HG02870 (cell line): ENCODE results near the gene NEO1.
"Not testable (repeated sequence)": the region's sequence is repeated elsewhere in the genome, so short reads cannot be mapped to it uniquely, and the experiment has no call there.

Experiments used
- ATAC-seq: cut with Tn5 transposase; IDR thresholded peaks from one replicate; pipeline ENCODE4 v1.9.1; 2021; ENCODE audit warnings: mild to moderate bottlenecking, moderate library complexity; ENCODE audit not compliant: unreplicated experiment

Gene NEO1

DNA sequence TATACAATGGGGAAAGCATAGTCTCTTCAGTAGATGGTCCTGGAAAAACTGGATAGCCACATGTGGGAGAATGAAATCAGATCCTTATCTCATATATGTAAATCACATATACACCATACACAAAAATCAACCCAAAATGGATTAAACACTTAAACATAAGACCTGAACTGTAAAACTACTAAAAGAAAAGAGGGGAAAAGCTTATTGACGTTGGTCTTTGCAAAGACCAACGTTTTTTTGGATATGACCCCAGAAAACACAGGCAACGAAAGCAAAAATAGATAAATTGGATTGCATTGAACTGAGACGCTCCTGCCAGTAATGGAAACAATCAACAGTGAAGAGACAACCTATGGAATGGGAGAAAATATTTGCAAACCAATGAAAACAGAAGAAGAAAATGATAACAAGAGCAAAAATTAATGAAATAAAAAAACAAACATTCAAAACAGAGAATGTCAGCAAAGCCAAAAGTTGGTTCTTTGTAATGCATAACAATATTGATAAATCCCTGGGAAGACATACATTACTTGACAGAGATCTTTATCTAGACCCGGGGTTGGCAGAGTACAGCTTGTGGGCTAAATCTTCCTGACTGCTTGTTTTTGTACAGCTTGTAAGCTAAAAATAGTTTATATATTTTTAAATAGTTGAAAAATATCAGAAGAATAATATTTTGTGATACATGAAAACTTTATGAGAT is 86.9 kb downstream of the NEO1 start:
- ATAC-seq, result no peak

DNA sequence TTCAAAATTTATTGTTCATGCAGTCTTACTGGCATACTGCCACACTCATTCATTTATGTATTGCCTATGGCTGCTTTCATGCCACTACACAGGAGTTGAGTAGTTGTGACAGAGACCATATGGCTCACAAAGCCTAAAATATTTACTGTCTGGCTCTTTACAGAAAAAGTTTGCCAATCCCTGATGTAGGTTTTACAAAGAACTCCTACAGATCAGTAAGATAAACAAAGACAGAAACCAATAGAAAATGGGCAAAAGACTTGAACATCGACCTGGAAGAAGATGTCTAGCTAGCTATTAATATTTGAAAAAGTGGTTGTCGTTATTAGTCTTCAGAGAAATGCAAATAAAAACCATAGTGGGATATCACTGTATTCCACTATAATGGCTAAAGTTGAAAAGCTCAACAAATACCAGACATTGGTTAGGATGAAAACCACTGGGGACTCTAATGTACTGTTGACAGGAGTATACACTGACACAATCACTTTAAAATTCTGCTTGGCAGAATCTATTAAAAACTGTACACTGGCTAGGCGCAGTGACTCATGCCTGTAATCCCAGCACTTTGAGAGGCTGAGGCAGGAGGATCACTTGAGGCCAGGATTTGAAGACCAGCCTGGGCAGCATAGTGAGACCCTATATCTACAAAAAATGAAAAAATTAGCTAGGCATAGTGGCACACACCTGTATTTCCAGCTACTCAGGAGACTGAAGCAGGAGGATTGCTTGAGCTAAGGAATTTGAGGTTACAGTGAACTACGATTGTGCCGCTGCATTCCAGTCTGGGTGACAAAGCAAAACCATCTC is 87.7 kb downstream of the NEO1 start:
- ATAC-seq, result no peak

DNA sequence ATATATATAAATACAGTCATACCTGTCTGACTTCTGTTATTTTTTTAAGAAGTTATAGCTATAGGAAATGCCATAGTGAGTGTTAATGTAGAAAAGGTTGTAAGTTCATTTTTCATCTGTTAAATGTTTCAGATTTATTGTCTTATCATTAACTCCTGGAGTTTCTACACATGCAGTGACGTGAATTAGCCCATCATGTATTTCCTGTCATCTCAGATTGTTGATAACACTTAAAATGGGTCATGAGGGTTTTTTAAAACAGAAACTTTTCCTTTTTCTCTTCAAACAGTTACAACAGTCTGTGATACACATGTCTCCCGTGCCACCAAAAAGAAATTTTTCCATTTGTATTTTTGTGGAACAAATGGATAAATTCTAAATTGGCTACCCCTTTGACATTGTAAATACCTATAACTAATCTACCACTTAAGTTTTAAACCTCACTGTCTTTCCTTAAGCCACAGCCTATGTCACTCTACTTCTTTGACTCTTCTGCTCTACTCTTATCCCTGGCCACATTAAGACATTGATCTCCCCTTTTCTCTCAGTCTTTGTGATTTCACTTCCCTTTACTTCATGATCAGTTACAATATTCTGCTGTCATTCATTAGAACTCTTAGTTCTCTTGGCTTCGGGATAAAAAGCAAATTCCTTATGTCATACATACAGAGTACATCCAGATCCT is 89.1 kb downstream of the NEO1 start:
- no peak for ATAC-seq

DNA sequence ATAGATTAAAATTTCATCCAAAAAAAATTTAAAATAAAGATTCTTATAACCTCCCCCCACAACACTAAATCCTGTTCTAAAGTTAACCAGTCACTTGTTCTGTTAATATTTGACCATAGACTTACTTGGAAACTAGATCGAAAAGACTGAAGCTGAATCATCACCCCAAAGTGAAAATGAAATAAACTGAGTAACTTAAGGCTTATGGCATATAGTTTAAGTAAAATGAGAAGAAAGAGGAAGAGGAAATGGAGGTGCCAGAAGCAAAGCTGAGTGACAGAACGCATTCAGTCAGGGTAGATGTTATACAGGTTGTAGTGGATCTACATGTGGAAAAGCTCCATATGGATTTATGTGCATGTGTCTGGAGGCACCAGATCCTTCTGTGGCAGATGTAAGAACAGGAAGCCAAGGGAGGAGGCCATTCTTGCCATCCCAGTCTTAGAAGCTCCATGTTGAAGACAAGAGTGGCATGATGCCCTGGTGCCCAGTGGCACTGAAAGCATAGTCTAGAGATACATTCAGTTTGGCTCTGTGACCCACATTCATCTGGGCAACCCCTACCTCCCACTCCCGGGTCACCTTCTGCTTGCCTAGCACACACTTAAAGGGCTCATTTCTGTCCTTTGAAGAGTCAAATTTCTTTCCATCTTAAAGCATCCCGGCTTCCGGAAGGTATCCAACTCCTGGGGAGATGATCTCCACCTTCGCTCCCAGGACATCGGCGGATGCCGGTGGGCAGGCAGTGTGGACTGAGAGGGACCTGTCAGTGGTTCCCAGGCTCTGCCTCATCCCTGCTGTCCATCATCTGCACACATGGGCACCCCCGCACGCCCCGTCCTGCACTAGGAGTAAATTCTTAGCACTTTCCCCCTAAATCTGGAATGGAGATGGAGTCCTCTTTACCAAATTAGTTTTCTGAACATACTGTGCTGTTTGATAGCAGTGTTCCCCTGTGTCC is 90.8 kb downstream of the NEO1 start:
- ATAC-seq, result no peak

DNA sequence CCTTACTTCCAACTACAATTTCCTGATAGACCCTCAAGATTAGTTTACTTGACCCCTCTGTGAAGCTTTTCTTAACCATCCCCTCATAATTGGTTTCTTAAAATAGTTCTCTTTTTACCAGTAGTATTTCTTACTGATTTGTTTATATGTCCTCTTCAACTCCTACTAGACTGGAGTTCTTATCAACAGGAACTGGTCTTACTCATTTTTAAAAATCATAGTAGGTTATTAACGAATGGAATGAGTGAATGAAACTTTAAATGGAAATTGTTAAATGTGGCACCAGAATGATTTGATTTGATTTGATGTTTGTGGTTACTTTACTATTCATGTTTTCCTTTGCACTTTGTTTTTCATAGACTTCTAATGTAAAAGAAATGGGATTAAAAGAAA is 91.5 kb downstream of the NEO1 start:
- no peak for ATAC-seq

DNA sequence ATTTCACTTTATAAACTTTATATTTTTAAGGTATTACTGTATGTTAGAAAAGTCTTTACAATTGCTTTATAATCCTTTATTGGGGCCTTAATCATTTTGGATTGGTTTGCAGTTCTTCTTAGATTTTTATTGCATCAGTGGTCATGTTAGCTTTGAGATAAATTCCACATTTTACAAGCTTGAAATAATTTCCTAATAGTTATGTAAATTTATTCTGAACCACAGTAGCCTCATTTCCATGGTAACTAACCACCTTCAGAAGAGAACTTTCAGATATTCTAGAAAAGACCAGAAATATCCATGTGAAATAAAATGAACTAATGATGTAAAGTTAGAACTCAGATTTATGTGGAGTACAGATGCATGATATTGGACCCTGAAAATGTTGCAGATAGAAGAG is 94.2 kb downstream of the NEO1 start:
- ATAC-seq, result no peak

DNA sequence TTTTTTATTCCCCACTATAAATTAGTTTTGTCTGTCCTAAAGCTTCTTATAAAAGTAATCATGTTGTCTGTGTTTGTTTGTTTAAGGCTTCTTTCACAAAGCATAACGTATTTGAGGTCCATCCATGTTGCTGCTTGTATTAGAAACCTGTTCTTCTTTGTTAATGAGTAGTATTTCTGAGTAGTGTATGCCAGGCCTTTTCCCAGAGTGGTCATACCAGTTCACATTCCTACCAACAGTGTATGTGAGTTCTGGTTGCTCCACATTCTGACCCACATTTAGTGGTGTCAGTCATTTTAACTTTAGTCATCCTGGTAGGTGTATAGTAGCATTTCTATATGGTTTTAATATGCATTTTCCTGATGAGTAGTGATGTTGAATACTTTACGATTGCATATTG is 98.6 kb downstream of the NEO1 start:
- no peak for ATAC-seq

- ATAC-seq, result no peak
Measured at GRCh38 chr15:73153024-73153423, 100.8 kb downstream of the NEO1 start.

DNA sequence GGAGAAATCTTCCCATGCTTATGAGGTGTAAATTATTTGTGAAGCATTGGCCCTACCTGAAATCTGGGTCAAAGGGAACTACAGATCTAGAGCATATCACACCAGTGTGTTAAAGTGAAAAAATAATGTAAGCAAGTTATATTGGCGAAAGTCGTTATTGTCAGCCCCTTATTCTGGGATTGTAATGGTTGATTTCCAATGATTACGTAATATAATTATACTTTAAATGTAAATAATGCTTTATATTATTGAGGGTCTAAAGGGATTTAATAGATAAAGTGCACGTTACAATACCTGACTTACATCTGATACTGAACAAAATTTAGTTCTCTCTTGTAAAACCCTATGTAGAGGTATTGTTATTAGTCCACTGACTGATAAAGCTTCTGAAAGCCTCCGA is 101.2 kb downstream of the NEO1 start:
- no peak for ATAC-seq

- no peak for ATAC-seq
Measured at GRCh38 chr15:73156431-73157191, 104.3 kb downstream of the NEO1 start.

GRCh38 chr15:73161546-73161945 is 109.3 kb downstream of the NEO1 start:
- ATAC-seq, result no peak

- no peak for ATAC-seq
Measured at GRCh38 chr15:73165435-73165834, 113.2 kb downstream of the NEO1 start.

- no peak for ATAC-seq
Measured at GRCh38 chr15:73165844-73166243, 113.6 kb downstream of the NEO1 start.

GRCh38 chr15:73166711-73167110 is 114.4 kb downstream of the NEO1 start:
- ATAC-seq, result not testable (repeated sequence)

DNA sequence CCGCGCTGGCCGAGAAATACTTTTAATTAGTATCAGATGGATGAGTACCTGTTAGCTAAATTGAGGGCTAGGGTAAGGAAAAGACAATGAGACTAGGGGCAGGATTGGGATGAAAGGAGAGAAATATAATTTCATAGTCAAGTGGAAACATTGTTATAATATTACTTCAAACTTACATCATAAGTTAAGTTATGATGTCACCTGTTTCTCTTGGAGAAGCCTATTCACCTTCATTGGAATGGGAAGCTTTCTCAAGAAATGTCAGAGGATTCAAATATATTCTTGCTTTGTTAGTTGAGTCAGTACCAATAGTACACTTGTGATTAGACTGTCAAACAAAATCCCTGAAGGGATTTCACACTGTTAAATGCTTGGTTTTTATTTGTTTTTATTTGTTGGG is 116.2 kb downstream of the NEO1 start:
- ATAC-seq, result no peak

DNA sequence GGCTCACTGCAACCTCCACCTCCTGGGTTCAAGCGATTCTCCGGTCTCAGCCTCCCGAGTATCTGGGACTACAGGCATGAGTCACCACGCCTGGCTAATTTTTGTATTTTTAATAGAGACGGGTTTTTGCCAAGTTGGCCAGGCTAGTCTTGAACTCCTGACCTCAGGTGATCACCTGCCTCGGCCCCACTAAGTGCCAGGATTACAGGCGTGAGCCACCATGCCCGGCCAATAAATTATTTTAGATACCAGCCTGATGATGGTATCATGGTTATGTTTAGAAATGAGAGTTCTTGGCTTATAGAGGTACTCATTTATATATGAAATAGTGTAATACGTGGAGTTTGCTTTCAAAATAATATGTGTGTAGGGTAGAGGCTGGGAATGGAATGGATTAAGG is 119.4 kb downstream of the NEO1 start:
- no peak for ATAC-seq

- no peak for ATAC-seq
Measured at GRCh38 chr15:73172508-73172907, 120.2 kb downstream of the NEO1 start.

DNA sequence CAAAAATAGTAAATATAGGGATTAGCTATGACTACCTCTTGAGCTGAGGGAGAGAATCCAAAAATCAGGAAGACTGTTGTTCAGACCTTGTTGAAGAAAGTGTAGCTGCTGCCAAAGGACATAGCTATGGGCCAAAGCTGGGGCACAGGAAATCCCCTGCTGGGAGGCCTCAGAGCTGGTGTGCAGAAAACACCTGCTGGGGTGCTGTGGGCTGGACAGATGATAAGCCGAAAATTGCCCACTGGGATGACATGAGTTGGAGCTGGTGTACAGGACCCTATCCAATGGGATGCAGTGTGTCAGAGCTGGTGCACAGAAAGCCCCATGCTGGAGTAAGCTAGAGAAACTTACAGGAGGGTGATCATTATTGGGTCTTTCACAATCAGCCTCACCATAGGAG is 121.9 kb downstream of the NEO1 start:
- no peak for ATAC-seq

- ATAC-seq, result no peak
Measured at GRCh38 chr15:73175382-73175781, 123.1 kb downstream of the NEO1 start.

GRCh38 chr15:73176598-73176997 is 124.3 kb downstream of the NEO1 start:
- ATAC-seq, result no peak
